SK-N-SH (cell line): ENCODE data around the gene TMPRSS11A. TPM values are rescaled to one million over a fixed set of nuclear protein-coding genes. Genes with fewer than 3 reads are reported as not detected.

Source experiments
- CTCF ChIA-PET: fragments of 300-600, 350-600 bp; formaldehyde crosslinking; extraction: SDS; loops from one replicate; lab custom pipeline; 2021; lab: Yijun Ruan, JAX
- POLR2A ChIA-PET: fragments of 350-600 bp; sonication (Branson Sonifier 250); formaldehyde crosslinking; extraction: SDS; loops from one replicate; lab custom pipeline; 2020; ENCODE audit warnings: antibody characterized with exemption, inconsistent platforms; lab: Yijun Ruan, JAX
- DNase-seq: peaks from one replicate; pipeline ENCODE4 v3.0.0; 2012
- H2AFZ ChIP-seq: fragments of 200-600 bp; sonication (generic); 2 replicates; pipeline ENCODE4 v1.8.1; 2016; ENCODE audit warnings: antibody characterized with exemption, mild to moderate bottlenecking, low read depth
- H3F3A ChIP-seq: fragments of 200-600 bp; sonication (generic); replicated peaks from 2 replicates; pipeline ENCODE3; 2016; ENCODE audit warnings: antibody characterized with exemption, mild to moderate bottlenecking; ENCODE audit not compliant: insufficient read depth
- H3K27ac ChIP-seq, 2 experiments: fragments of 200-500 bp in 1 of 2; fragments of 200-600 bp in 1 of 2; sonication (Bioruptor generic) in 1 of 2; sonication (generic), shearing (Covaris generic) in 1 of 2; 2 replicates each; pipeline versions ENCODE4 v1.5.1 to v1.6.1; 2014 to 2016; ENCODE audit warnings: low read depth in 2 of 2, inconsistent platforms in 1 of 2, low read length in 1 of 2, mild to moderate bottlenecking in 1 of 2, mixed read lengths in 1 of 2
- H3K27me3 ChIP-seq: fragments of 200-600 bp; sonication (generic), shearing (Covaris generic); 2 replicates; pipeline ENCODE4 v1.6.1; 2016; ENCODE audit warnings: mixed run types; ENCODE audit not compliant: insufficient read depth
- H3K36me3 ChIP-seq, 2 experiments: fragments of 200-500 bp in 1 of 2; fragments of 200-600 bp in 1 of 2; sonication (Bioruptor generic) in 1 of 2; sonication (generic) in 1 of 2; replicated peaks in 1 of 2; 2 replicates each; pipeline versions ENCODE3 to v1.5.1; 2014 to 2016; ENCODE audit warnings: low read length in 1 of 2, mild to moderate bottlenecking in 1 of 2; ENCODE audit not compliant: insufficient read depth in 2 of 2, control insufficient read depth in 1 of 2
- H3K4me1 ChIP-seq, 2 experiments: fragments of 200-500 bp in 1 of 2; fragments of 200-600 bp in 1 of 2; sonication (Bioruptor generic) in 1 of 2; sonication (generic), shearing (Covaris generic) in 1 of 2; 2 replicates each; pipeline versions ENCODE4 v1.5.1 to v1.6.1; 2014 to 2016; ENCODE audit warnings: low read depth in 1 of 2, low read length in 1 of 2, mixed run types in 1 of 2; ENCODE audit not compliant: insufficient read depth in 2 of 2, control insufficient read depth in 1 of 2
- H3K4me2 ChIP-seq: fragments of 200-600 bp; sonication (generic), shearing (Covaris generic); 2 replicates; pipeline ENCODE4 v1.6.1; 2017; ENCODE audit warnings: mixed run types
- H3K4me3 ChIP-seq, 2 experiments: fragments of 200-500 bp in 1 of 2; fragments of 200-600 bp in 1 of 2; sonication (Bioruptor generic) in 1 of 2; sonication (generic), shearing (Covaris generic) in 1 of 2; 2 replicates each; pipeline versions ENCODE4 v1.5.1 to v1.8.1; 2014 to 2016; ENCODE audit warnings: low read depth in 2 of 2, inconsistent platforms in 1 of 2, low read length in 1 of 2, mild to moderate bottlenecking in 1 of 2, mixed read lengths in 1 of 2, moderate library complexity in 1 of 2
- H3K79me2 ChIP-seq: fragments of 200-600 bp; sonication (generic); 2 replicates; pipeline ENCODE4 v1.8.1; 2017; ENCODE audit warnings: mild to moderate bottlenecking; ENCODE audit not compliant: insufficient read depth
- H3K9ac ChIP-seq: fragments of 200-600 bp; sonication (generic); 2 replicates; pipeline ENCODE4 v1.6.1; 2017; ENCODE audit warnings: mixed run types
- H3K9me2 ChIP-seq: fragments of 200-600 bp; sonication (generic); 2 replicates; pipeline ENCODE4 v1.6.1; 2017; ENCODE audit warnings: mixed run types
- H3K9me3 ChIP-seq: fragments of 200-600 bp; sonication (generic); 2 replicates; pipeline ENCODE4 v1.6.1; 2017; ENCODE audit warnings: mixed run types, mild to moderate bottlenecking, moderate library complexity
- H4K20me1 ChIP-seq: fragments of 200-600 bp; sonication (generic); 2 replicates; pipeline ENCODE4 v1.6.1; 2017; ENCODE audit warnings: mild to moderate bottlenecking, mixed run types; ENCODE audit not compliant: insufficient read depth
- CHD2 ChIP-seq: fragments of 150-350 bp; IDR thresholded peaks from 2 replicates; pipeline ENCODE4 v1.6.1; 2018; ENCODE audit warnings: low read length; ENCODE audit not compliant: partially characterized antibody
- EP300 ChIP-seq, 2 experiments: IDR thresholded peaks; 2 replicates each; pipeline versions ENCODE4 v1.4.0 to v1.6.1; 2012; ENCODE audit warnings: borderline replicate concordance in 1 of 2, low read depth in 1 of 2, low read length in 1 of 2
- EZH2phosphoT487 ChIP-seq: fragments of 200-600 bp; sonication (generic); IDR thresholded peaks from 2 replicates; pipeline ENCODE4 v1.6.1; 2017; ENCODE audit warnings: low read depth, mixed run types, mild to moderate bottlenecking, antibody characterized with exemption, moderate library complexity, borderline replicate concordance
- FOSL2 ChIP-seq: IDR thresholded peaks from 2 replicates; pipeline ENCODE4 v1.4.0; 2012; ENCODE audit warnings: low read depth, mild to moderate bottlenecking, moderate library complexity, borderline replicate concordance
- FOXJ3 ChIP-seq: sonication (generic); formaldehyde crosslinking; IDR thresholded peaks from 2 replicates; pipeline ENCODE4 v1.5.1; 2020; ENCODE audit warnings: mild to moderate bottlenecking, missing genetic modification reagents
- FOXM1 ChIP-seq: IDR thresholded peaks from 2 replicates; pipeline ENCODE4 v1.4.0; 2012; ENCODE audit warnings: low read depth, mild to moderate bottlenecking
- GATA2 ChIP-seq: sonication (generic); formaldehyde crosslinking; IDR thresholded peaks from 2 replicates; pipeline ENCODE4 v1.5.0; 2020; ENCODE audit warnings: mild to moderate bottlenecking, missing genetic modification reagents
- JUND ChIP-seq: IDR thresholded peaks from 2 replicates; pipeline ENCODE4 v1.4.0; 2012
- MXI1 ChIP-seq: IDR thresholded peaks from 2 replicates; pipeline ENCODE4 v1.6.1; 2012; ENCODE audit warnings: mild to moderate bottlenecking, low read depth, low read length, improper control_type of control experiment
- NFIC ChIP-seq: IDR thresholded peaks from 2 replicates; pipeline ENCODE4 v1.4.0; 2012; ENCODE audit warnings: borderline replicate concordance
- POLR2AphosphoS5 ChIP-seq: IDR thresholded peaks from 2 replicates; pipeline ENCODE4 v1.6.1; 2012; ENCODE audit warnings: low read depth, low read length
- RCOR1 ChIP-seq: fragments of 150-350 bp; IDR thresholded peaks from 2 replicates; pipeline ENCODE4 v1.6.1; 2017; ENCODE audit warnings: antibody characterized with exemption, low read length
- RFX5 ChIP-seq: IDR thresholded peaks from 2 replicates; pipeline ENCODE4 v1.6.1; 2012; ENCODE audit warnings: mild to moderate bottlenecking, improper control_type of control experiment, low read length
- RXRA ChIP-seq: IDR thresholded peaks from 2 replicates; pipeline ENCODE4 v1.4.0; 2012; ENCODE audit warnings: low read depth, mild to moderate bottlenecking, borderline replicate concordance
- SIN3A ChIP-seq: IDR thresholded peaks from 2 replicates; pipeline ENCODE4 v1.6.1; 2012; ENCODE audit warnings: low read depth, mild to moderate bottlenecking, low read length, moderate library complexity, borderline replicate concordance
- TAF1 ChIP-seq: IDR thresholded peaks from 2 replicates; pipeline ENCODE4 v1.6.1; 2012; ENCODE audit warnings: low read depth, mild to moderate bottlenecking, low read length, moderate library complexity, borderline replicate concordance
- TCF12 ChIP-seq: IDR thresholded peaks from 2 replicates; pipeline ENCODE4 v1.4.0; 2012
- TEAD4 ChIP-seq: IDR thresholded peaks from 2 replicates; pipeline ENCODE4 v1.4.0; 2012; ENCODE audit warnings: mild to moderate bottlenecking, borderline replicate concordance; ENCODE audit not compliant: insufficient read depth
- ZBTB33 ChIP-seq: IDR thresholded peaks from 2 replicates; pipeline ENCODE4 v1.4.0; 2012; ENCODE audit warnings: low read depth, borderline replicate concordance
- WGBS: methylation state at CpG from one replicate; pipeline ENCODE4 v1.1.6; 2017; ENCODE audit warnings: low lambda C conversion rate; 5-methylcytosine and 5-hydroxymethylcytosine counted together
- polyA plus RNA-seq, 3 experiments: library from polyadenylated mRNA; depleted of rRNA; stranded (reverse); fragments of >200 nt; gene quantifications; 2 replicates each; pipeline ENCODE4 v1.2.3, GENCODE V29; 2012
- TF ChIP-seq, protein P1 (sequence below): fragments of 150-350 bp; IDR thresholded peaks from 2 replicates; pipeline ENCODE4 v1.6.1; 2017; ENCODE audit warnings: antibody characterized with exemption, low read length, low read depth, borderline replicate concordance
- TF ChIP-seq, protein P2 (sequence below): fragments of 150-350 bp; IDR thresholded peaks from 2 replicates; pipeline ENCODE4 v1.6.1; 2016; ENCODE audit warnings: mild to moderate bottlenecking, low read depth, low read length

Gene TMPRSS11A
- polyA plus RNA-seq, 1 of the 3 experiments (the other 2 are of a cell fraction), result not detected

DNA sequence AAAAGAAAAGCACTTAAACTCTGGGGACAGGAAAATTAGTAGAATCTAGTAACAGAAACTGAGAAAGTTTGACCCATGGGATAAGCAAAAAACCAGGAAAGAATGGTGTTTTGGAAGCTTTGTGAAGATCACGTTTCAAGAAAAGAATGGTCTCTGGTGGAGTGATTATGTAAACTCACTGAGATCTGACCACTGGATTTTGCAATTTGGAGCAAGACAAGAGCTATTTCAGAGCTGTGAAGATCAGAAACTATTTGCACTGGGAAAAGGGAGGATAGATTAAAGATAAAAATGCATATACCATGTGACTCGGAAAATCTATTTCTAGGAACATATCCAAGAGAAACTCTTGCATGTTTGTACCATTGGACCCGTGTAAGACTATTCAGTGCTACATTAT, 83.8 kb downstream of the TMPRSS11A start:
- no peaks in the 10 kb centered on the region for H3K79me2 ChIP-seq
- H3K27me3 ChIP-seq, result no peaks in the 10 kb centered on the region
- no peaks in the 10 kb centered on the region; a peak in 1 of 4 replicates for H3K4me1 ChIP-seq
- TF ChIP-seq MXI1 (no peak), POLR2AphosphoS5 (no peak), GATA2 (CRISPR knock-in tag) (no peak), EZH2phosphoT487 (no peak), TAF1 (no peak), FOXM1 (no peak), ZBTB33 (no peak), FOSL2 (no peak), RFX5 (no peak), NFIC (no peak)
- TF ChIP-seq, protein P1, sequence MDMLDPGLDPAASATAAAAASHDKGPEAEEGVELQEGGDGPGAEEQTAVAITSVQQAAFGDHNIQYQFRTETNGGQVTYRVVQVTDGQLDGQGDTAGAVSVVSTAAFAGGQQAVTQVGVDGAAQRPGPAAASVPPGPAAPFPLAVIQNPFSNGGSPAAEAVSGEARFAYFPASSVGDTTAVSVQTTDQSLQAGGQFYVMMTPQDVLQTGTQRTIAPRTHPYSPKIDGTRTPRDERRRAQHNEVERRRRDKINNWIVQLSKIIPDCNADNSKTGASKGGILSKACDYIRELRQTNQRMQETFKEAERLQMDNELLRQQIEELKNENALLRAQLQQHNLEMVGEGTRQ, result no peak
- TF ChIP-seq, protein P2, sequence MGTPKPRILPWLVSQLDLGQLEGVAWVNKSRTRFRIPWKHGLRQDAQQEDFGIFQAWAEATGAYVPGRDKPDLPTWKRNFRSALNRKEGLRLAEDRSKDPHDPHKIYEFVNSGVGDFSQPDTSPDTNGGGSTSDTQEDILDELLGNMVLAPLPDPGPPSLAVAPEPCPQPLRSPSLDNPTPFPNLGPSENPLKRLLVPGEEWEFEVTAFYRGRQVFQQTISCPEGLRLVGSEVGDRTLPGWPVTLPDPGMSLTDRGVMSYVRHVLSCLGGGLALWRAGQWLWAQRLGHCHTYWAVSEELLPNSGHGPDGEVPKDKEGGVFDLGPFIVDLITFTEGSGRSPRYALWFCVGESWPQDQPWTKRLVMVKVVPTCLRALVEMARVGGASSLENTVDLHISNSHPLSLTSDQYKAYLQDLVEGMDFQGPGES, result no peak
- WGBS, result 64% methylated on average over 3 of the region's 3 CpGs
- CTCF ChIA-PET, result interaction anchor here (0.9 kb wide), 1 partner anchor 32 kb away, joined by 3 read pairs; no protein-coding TSS in a partner anchor
- no peaks in the 10 kb centered on the region for H3K9me3 ChIP-seq
- no peak for DNase-seq
- no peaks in the 10 kb centered on the region for H3F3A ChIP-seq
- H3K36me3 ChIP-seq, result no peaks in the 10 kb centered on the region
- POLR2A ChIA-PET, result no interaction called here
- H3K9me2 ChIP-seq, result no peaks in the 10 kb centered on the region; the same call in 1 of the 2 replicates
- H4K20me1 ChIP-seq, result no peaks in the 10 kb centered on the region
- H3K9ac ChIP-seq, result no peak overlapping the region
- no peak overlapping the region for H3K4me3 ChIP-seq
- H2AFZ ChIP-seq, result no peak overlapping the region
- no peak overlapping the region for H3K27ac ChIP-seq
- no peak overlapping the region for H3K4me2 ChIP-seq

DNA sequence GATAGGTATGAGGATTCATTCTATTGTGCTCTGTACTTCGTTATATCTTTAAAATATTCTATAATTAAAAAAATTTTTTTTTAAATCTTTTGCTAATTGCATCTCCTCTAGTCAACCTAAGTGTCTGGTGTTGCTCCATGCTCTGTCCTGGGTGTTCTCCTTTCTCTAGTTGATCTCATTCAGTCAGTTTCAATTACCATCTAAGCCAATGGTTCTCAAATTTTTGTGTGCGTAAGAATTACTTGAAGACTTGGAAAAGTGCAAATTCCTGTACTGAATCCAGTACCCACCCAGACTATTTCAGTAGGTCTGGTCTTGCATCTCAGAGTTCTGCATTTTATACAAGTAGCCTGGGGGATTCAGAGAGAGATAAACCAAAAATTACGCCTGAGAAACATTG, 86.2 kb downstream of the TMPRSS11A start:
- Histone ChIP-seq H4K20me1 (no peaks in the 10 kb centered on the region), H3K36me3 (no peaks in the 10 kb centered on the region), H3K4me2 (no peak overlapping the region), H3K4me3 (no peak overlapping the region), H3K27ac (no peak overlapping the region), H3K9me2 (no peaks in the 10 kb centered on the region), H3K9ac (no peak overlapping the region), H3K4me1 (no peaks in the 10 kb centered on the region), H3K27me3 (no peaks in the 10 kb centered on the region), H2AFZ (no peak overlapping the region), H3F3A (no peaks in the 10 kb centered on the region), H3K9me3 (no peaks in the 10 kb centered on the region), H3K79me2 (no peaks in the 10 kb centered on the region)
- POLR2A ChIA-PET, result no interaction called here
- WGBS, result 80% methylated on average over 3 of the region's 3 CpGs
- DNase-seq, result no peak
- CTCF ChIA-PET, result no interaction called here
- TF ChIP-seq TEAD4, result no peak
- TF ChIP-seq SIN3A, result no peak
- no peak for TF ChIP-seq NFIC
- TF ChIP-seq ZBTB33, result no peak
- TF ChIP-seq RCOR1, result no peak
- TF ChIP-seq EP300 (IDR thresholded peaks at IDR 0.05; ENCODE audit: borderline replicate concordance in 1 of 2, low read depth in 1 of 2, low read length in 1 of 2), result no peak
- no peak for TF ChIP-seq RFX5
- TF ChIP-seq TCF12, result no peak
- TF ChIP-seq TAF1, result no peak
- TF ChIP-seq CHD2, result no peak
- TF ChIP-seq JUND, result no peak
- TF ChIP-seq RXRA, result no peak
- TF ChIP-seq, protein P1, result no peak
- no peak for TF ChIP-seq FOSL2
- TF ChIP-seq FOXJ3 (CRISPR knock-in tag), result no peak
